Measurements from ENCODE around the gene EVI2B.
"Not testable (repeated sequence)": the region's sequence is repeated elsewhere in the genome, so short reads cannot be mapped to it uniquely, and the experiment has no call there.

Gene EVI2B

GRCh38 chr17:31266042-31266441 lies 47.8 kb downstream of the EVI2B start:
- no peak for DNase-seq

GRCh38 chr17:31262923-31263322 lies 50.9 kb downstream of the EVI2B start:
- not testable (repeated sequence) for DNase-seq

GRCh38 chr17:31261601-31262000 lies 52.3 kb downstream of the EVI2B start:
- no peak for DNase-seq

GRCh38 chr17:31260151-31260550 lies 53.7 kb downstream of the EVI2B start:
- DNase-seq, result no peak

- DNase-seq, result no peak
These were observed 56.9 kb downstream of the EVI2B start for GRCh38 chr17:31256936-31257335.

- no peak for DNase-seq
These were observed 59.2 kb downstream of the EVI2B start for GRCh38 chr17:31254654-31255053.

Data from NCI-H774 (cell line).